Measurements from ENCODE around the gene RAB11FIP4.

DNA sequence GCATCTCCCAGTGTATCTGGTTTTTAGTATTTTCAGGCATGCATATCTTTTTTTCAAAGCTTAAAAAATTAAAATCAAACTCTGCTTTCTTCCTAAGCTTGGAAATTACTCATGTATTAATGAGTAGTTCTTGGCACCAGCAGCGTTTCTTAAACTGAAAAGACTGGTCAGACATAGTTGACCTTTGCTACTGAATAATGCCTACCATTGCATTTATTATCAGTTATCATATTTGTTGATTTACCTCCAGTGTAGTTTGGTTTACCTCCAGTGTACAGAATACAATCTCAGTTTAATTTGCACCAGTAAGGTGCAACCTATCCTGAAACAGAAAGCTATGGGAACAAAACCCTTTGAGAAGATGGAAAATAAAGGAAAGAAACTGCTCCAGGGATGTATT lies 35.5 kb upstream of the RAB11FIP4 start:
- TF ChIP-seq, protein P1, sequence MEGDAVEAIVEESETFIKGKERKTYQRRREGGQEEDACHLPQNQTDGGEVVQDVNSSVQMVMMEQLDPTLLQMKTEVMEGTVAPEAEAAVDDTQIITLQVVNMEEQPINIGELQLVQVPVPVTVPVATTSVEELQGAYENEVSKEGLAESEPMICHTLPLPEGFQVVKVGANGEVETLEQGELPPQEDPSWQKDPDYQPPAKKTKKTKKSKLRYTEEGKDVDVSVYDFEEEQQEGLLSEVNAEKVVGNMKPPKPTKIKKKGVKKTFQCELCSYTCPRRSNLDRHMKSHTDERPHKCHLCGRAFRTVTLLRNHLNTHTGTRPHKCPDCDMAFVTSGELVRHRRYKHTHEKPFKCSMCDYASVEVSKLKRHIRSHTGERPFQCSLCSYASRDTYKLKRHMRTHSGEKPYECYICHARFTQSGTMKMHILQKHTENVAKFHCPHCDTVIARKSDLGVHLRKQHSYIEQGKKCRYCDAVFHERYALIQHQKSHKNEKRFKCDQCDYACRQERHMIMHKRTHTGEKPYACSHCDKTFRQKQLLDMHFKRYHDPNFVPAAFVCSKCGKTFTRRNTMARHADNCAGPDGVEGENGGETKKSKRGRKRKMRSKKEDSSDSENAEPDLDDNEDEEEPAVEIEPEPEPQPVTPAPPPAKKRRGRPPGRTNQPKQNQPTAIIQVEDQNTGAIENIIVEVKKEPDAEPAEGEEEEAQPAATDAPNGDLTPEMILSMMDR (IDR thresholded peaks at IDR 0.05) = no peak
- TF ChIP-seq EZH2phosphoT487 (IDR thresholded peaks at IDR 0.05) (no peak), EZH2 (IDR thresholded peaks at IDR 0.05) (no peak)

Data from neural progenitor cell (in vitro differentiated cells).